HepG2 (cell line): ENCODE measurements around the gene CRIP1. TPM values are rescaled to one million over a fixed set of nuclear protein-coding genes. Genes with fewer than 3 reads are reported as not detected.
A peak's percentile ranks its signal among the peaks of the same experiment; 100 is the strongest.

ENCODE experiments used
- ATF7-NPFF ChIP-seq: sonication (generic); formaldehyde crosslinking; IDR thresholded peaks from 2 replicates; pipeline ENCODE4 v1.8.1; 2023; ENCODE audit warnings: mild to moderate bottlenecking, low read depth, missing genetic modification reagents, moderate library complexity
- CBX1 ChIP-seq: IDR thresholded peaks from one replicate; pipeline ENCODE4 v1.6.1; 2016; ENCODE audit warnings: antibody characterized with exemption, low read depth
- FOSL1 ChIP-seq: sonication (generic); formaldehyde crosslinking; IDR thresholded peaks from 2 replicates; pipeline ENCODE4 v1.9.0; 2021; ENCODE audit warnings: missing genetic modification reagents, borderline replicate concordance
- HOXA5 ChIP-seq: sonication (generic); formaldehyde crosslinking; IDR thresholded peaks from 2 replicates; pipeline ENCODE4 v1.4.0; 2020; ENCODE audit warnings: missing genetic modification reagents
- MIER2 ChIP-seq: IDR thresholded peaks from 2 replicates; pipeline ENCODE4 v1.6.1; 2016; ENCODE audit warnings: missing biosample characterization, missing genetic modification reagents
- NAIF1 ChIP-seq: sonication (generic); formaldehyde crosslinking; IDR thresholded peaks from 2 replicates; pipeline ENCODE4 v1.5.0; 2020; ENCODE audit warnings: mild to moderate bottlenecking, missing genetic modification reagents, borderline replicate concordance
- NCOA5 ChIP-seq: sonication (generic); formaldehyde crosslinking; IDR thresholded peaks from 2 replicates; pipeline ENCODE4 v1.4.0; 2020; ENCODE audit warnings: missing genetic modification reagents
- ZNF143 ChIP-seq: sonication (generic); formaldehyde crosslinking; IDR thresholded peaks from 2 replicates; pipeline ENCODE4 v1.4.0; 2020; ENCODE audit warnings: missing genetic modification reagents
- ZNF33A ChIP-seq: sonication (generic); formaldehyde crosslinking; IDR thresholded peaks from 2 replicates; pipeline ENCODE4 v1.5.1; 2020; ENCODE audit warnings: missing genetic modification reagents, mild to moderate bottlenecking, moderate library complexity, borderline replicate concordance
- ZNF33B ChIP-seq: sonication (generic); formaldehyde crosslinking; IDR thresholded peaks from 2 replicates; pipeline ENCODE4 v1.5.1; 2020; ENCODE audit warnings: mild to moderate bottlenecking, missing genetic modification reagents
- ZNF891 ChIP-seq: sonication (generic); formaldehyde crosslinking; IDR thresholded peaks from 2 replicates; pipeline ENCODE4 v1.5.0; 2020; ENCODE audit warnings: mild to moderate bottlenecking, missing genetic modification reagents
- polyA plus RNA-seq, 8 experiments: library from polyadenylated mRNA; depleted of rRNA in 3 of 8; stranded (reverse) in 7 of 8; unstranded in 1 of 8; fragments of >200 nt; fragmentation: Illumina TruSeq in 4 of 8; extraction: Trizol in 4 of 8; gene quantifications; 2 replicates each; pipeline versions ENCODE4 v1.2.1 to v1.2.3, GENCODE V29; 2011 to 2016; ENCODE audit warnings: low read depth in 4 of 8, missing spikeins in 1 of 8, mixed read lengths in 1 of 8; ENCODE audit not compliant: insufficient read depth in 1 of 8
- total RNA-seq, 5 experiments: library from RNA; depleted of rRNA; stranded (reverse); fragments of >200 nt; fragmentation: Illumina TruSeq; extraction: Trizol; gene quantifications; 2 replicates each; pipeline ENCODE4 v1.2.3, GENCODE V29; 2016; ENCODE audit warnings: low read depth in 1 of 5
- TF ChIP-seq, protein P1 (sequence below): sonication (generic); formaldehyde crosslinking; IDR thresholded peaks from 2 replicates; pipeline ENCODE4 v1.5.0; 2020; ENCODE audit warnings: mild to moderate bottlenecking, missing genetic modification reagents, borderline replicate concordance
- TF ChIP-seq, protein P2 (sequence below): sonication (generic); formaldehyde crosslinking; IDR thresholded peaks from 2 replicates; pipeline ENCODE4 v1.5.1; 2020; ENCODE audit warnings: missing genetic modification reagents, mild to moderate bottlenecking, borderline replicate concordance
- TF ChIP-seq, protein P3 (sequence below): sonication (generic); formaldehyde crosslinking; IDR thresholded peaks from 2 replicates; pipeline ENCODE4 v1.5.0; 2020; ENCODE audit warnings: mild to moderate bottlenecking, missing genetic modification reagents, moderate library complexity
- TF ChIP-seq, protein P4 (sequence below): IDR thresholded peaks from 2 replicates; pipeline ENCODE4 v1.6.1; 2016; ENCODE audit warnings: mild to moderate bottlenecking, missing biosample characterization, missing genetic modification reagents
- TF ChIP-seq, protein P5 (sequence below): sonication (generic); formaldehyde crosslinking; IDR thresholded peaks from 2 replicates; pipeline ENCODE4 v1.9.0; 2022; ENCODE audit warnings: low read depth, missing genetic modification reagents
- TF ChIP-seq, protein P6 (sequence below): sonication (generic); formaldehyde crosslinking; IDR thresholded peaks from 2 replicates; pipeline ENCODE4 v1.4.0; 2020; ENCODE audit warnings: missing genetic modification reagents, mild to moderate bottlenecking, borderline replicate concordance

Gene CRIP1
- total and polyA plus RNA-seq, 2 of the 13 experiments (the other 11 are each of a cell fraction or from before 2014, with no cell fraction given), result 53.9 to 59.5 TPM

DNA sequence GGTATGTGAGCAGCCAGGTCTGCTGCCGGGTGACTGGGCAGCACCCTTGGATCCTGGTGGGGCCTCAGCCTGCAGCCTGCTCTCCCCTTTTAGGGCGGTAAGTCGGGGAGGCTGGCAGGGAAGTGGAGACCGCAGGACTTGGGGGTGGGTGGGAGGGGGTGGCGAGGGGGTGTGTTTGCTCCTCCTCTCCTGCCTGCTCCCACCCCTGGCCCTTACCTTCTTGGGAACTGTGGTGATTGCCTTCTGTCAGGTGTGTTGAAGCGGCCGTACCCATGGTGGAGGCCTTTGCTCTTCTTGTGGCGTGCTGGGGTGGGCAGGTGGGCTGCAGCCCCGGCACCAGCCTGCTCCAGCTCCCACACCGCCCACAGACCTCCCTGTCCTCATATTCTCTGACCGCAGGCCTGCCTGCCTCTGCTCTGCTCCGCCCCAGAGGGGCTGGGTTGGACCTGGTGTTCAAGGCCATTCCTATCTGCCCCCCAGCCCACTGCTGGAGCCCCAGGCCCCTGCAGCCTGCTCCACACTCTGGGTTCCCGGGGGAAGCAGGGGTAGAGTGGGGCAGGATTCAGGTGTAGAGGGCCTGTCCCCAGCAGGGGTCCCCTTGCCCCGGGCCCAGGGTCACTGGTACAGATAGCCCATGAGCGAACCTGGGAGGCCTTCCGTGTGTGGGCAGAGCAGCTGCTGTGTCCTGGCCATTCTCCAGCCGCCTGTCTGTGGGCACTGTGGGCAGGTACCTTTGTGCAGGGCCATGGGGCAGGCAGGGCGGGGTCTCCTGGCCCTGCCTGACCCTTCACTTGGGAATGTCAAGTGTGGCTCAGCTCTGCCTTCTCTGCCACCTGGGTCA is 9.5 kb downstream of the CRIP1 start (continued):
- TF ChIP-seq, protein P1, sequence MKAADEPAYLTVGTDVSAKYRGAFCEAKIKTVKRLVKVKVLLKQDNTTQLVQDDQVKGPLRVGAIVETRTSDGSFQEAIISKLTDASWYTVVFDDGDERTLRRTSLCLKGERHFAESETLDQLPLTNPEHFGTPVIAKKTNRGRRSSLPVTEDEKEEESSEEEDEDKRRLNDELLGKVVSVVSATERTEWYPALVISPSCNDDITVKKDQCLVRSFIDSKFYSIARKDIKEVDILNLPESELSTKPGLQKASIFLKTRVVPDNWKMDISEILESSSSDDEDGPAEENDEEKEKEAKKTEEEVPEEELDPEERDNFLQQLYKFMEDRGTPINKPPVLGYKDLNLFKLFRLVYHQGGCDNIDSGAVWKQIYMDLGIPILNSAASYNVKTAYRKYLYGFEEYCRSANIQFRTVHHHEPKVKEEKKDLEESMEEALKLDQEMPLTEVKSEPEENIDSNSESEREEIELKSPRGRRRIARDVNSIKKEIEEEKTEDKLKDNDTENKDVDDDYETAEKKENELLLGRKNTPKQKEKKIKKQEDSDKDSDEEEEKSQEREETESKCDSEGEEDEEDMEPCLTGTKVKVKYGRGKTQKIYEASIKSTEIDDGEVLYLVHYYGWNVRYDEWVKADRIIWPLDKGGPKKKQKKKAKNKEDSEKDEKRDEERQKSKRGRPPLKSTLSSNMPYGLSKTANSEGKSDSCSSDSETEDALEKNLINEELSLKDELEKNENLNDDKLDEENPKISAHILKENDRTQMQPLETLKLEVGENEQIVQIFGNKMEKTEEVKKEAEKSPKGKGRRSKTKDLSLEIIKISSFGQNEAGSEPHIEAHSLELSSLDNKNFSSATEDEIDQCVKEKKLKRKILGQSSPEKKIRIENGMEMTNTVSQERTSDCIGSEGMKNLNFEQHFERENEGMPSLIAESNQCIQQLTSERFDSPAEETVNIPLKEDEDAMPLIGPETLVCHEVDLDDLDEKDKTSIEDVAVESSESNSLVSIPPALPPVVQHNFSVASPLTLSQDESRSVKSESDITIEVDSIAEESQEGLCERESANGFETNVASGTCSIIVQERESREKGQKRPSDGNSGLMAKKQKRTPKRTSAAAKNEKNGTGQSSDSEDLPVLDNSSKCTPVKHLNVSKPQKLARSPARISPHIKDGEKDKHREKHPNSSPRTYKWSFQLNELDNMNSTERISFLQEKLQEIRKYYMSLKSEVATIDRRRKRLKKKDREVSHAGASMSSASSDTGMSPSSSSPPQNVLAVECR (CRISPR knock-in tag), result peak; percentile 72; the same call in 1 of the 2 replicates
- TF ChIP-seq, protein P2, sequence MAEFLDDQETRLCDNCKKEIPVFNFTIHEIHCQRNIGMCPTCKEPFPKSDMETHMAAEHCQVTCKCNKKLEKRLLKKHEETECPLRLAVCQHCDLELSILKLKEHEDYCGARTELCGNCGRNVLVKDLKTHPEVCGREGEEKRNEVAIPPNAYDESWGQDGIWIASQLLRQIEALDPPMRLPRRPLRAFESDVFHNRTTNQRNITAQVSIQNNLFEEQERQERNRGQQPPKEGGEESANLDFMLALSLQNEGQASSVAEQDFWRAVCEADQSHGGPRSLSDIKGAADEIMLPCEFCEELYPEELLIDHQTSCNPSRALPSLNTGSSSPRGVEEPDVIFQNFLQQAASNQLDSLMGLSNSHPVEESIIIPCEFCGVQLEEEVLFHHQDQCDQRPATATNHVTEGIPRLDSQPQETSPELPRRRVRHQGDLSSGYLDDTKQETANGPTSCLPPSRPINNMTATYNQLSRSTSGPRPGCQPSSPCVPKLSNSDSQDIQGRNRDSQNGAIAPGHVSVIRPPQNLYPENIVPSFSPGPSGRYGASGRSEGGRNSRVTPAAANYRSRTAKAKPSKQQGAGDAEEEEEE (CRISPR knock-in tag), result no peak
- TF ChIP-seq MIER2 (CRISPR knock-in tag) (peak; percentile 14; the same call in 1 of the 2 replicates), ZNF33A (CRISPR knock-in tag) (no peak), HOXA5 (no peak), NAIF1 (CRISPR knock-in tag) (no peak; the same call in 1 of the 2 replicates), FOSL1 (CRISPR knock-in tag) (no peak), ZNF891 (CRISPR knock-in tag) (no peak; the same call in 1 of the 2 replicates), ZNF33B (no peak), ZNF143 (no peak), NCOA5 (CRISPR knock-in tag) (no peak), ATF7-NPFF (CRISPR knock-in tag) (peak; percentile 29; the same call in 1 of the 2 replicates), CBX1 (peak; percentile 76)
- TF ChIP-seq, protein P3, sequence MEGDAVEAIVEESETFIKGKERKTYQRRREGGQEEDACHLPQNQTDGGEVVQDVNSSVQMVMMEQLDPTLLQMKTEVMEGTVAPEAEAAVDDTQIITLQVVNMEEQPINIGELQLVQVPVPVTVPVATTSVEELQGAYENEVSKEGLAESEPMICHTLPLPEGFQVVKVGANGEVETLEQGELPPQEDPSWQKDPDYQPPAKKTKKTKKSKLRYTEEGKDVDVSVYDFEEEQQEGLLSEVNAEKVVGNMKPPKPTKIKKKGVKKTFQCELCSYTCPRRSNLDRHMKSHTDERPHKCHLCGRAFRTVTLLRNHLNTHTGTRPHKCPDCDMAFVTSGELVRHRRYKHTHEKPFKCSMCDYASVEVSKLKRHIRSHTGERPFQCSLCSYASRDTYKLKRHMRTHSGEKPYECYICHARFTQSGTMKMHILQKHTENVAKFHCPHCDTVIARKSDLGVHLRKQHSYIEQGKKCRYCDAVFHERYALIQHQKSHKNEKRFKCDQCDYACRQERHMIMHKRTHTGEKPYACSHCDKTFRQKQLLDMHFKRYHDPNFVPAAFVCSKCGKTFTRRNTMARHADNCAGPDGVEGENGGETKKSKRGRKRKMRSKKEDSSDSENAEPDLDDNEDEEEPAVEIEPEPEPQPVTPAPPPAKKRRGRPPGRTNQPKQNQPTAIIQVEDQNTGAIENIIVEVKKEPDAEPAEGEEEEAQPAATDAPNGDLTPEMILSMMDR (CRISPR knock-in tag), result peak; percentile 53
- TF ChIP-seq, protein P4, sequence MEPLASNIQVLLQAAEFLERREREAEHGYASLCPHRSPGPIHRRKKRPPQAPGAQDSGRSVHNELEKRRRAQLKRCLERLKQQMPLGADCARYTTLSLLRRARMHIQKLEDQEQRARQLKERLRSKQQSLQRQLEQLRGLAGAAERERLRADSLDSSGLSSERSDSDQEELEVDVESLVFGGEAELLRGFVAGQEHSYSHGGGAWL (CRISPR knock-in tag), result no peak; the same call in 1 of the 2 replicates
- TF ChIP-seq, protein P5, sequence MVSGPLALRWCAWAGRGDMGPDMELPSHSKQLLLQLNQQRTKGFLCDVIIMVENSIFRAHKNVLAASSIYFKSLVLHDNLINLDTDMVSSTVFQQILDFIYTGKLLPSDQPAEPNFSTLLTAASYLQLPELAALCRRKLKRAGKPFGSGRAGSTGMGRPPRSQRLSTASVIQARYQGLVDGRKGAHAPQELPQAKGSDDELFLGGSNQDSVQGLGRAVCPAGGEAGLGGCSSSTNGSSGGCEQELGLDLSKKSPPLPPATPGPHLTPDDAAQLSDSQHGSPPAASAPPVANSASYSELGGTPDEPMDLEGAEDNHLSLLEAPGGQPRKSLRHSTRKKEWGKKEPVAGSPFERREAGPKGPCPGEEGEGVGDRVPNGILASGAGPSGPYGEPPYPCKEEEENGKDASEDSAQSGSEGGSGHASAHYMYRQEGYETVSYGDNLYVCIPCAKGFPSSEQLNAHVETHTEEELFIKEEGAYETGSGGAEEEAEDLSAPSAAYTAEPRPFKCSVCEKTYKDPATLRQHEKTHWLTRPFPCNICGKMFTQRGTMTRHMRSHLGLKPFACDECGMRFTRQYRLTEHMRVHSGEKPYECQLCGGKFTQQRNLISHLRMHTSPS (CRISPR knock-in tag), result peak; percentile 87
- TF ChIP-seq, protein P6, sequence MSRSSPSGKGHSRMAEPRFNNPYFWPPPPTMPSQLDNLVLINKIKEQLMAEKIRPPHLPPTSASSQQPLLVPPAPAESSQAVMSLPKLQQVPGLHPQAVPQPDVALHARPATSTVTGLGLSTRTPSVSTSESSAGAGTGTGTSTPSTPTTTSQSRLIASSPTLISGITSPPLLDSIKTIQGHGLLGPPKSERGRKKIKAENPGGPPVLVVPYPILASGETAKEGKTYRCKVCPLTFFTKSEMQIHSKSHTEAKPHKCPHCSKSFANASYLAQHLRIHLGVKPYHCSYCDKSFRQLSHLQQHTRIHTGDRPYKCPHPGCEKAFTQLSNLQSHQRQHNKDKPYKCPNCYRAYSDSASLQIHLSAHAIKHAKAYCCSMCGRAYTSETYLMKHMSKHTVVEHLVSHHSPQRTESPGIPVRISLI (CRISPR knock-in tag), result no peak; the same call in 1 of the 2 replicates
